Panc1 (cell line): Measurements from ENCODE around the gene FUT8.

ENCODE experiments used
- CTCF ChIP-seq: fragments of 450-650 bp; IDR thresholded peaks from 2 replicates; pipeline ENCODE4 v1.5.1; 2017; ENCODE audit warnings: mild to moderate bottlenecking
- POLR2AphosphoS5 ChIP-seq: IDR thresholded peaks from 2 replicates; pipeline ENCODE4 v1.6.1; 2012; ENCODE audit warnings: mild to moderate bottlenecking, low read depth, low read length, moderate library complexity

GRCh38 chr14:65771271-65771670, 358.7 kb downstream of the FUT8 start:
- TF ChIP-seq CTCF (no peak), POLR2AphosphoS5 (no peak)
